ENCODE results near the gene RAB7B. TPM values are rescaled to one million over a fixed set of nuclear protein-coding genes. Genes with fewer than 3 reads are reported as not detected.
A peak's percentile ranks its signal among the peaks of the same experiment; 100 is the strongest.
"Not testable (repeated sequence)": the region's sequence is repeated elsewhere in the genome, so short reads cannot be mapped to it uniquely, and the experiment has no call there.

RAB7B gene
- total RNA-seq, 1 donor from 2014 or later, result not detected

DNA sequence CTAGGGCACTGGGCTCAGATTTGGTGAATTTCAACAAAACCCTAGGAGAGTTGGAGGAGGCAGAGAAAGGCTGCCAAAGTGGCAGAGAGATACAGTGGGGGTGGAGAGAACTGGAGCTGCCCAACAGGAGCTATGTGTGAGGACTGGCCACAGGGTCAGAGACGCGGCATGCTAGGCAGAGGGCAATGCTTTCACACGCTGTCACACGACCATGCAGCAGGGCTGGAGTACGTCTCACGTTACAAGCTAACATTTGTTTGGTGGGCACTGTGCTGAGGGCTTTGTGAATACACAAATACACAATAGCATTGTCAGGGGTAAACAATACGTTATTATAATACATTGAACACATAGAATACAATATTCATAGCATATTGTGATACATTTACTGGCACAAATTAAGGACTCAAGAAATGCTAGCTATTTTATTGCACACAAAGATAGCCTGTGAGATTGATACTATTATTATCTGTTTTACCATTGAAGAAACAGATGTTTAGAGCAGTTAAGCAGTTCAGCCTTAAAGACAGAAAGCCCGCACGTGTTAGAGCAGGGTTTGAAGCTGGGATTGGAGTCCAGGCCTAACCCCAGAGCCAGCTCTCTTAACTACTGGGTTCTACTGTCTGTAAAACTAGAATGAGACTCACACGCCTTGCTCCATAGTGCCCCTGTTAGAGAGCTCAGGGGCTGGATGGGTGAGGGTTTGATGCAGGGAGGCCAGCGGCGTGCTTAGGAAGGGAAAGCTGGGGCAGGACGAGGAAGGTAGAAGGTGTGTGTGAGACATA, 4.5 kb downstream of the RAB7B start:
- no peak for DNase-seq (ENCODE audit: low read depth in 2 of 2)

DNA sequence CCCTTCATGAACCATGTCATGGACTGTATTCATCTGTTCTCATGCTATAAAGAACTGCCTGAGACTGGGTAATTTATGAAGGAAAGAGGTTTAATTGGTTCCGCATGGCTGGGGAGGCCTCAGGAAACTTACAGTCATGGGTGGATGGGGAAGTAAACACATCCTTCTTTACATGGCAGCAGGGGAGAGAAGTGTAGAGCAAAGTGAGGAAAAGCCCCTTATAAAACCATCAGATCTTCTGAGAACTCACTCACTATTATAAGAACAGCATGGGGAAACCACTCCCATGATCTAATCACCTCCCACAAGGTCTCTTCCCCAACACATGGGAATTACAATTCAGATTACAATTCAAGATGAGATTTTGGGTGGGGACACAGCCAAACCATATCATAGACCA, 6.6 kb downstream of the RAB7B start:
- DNase-seq (ENCODE audit: low read depth in 2 of 2), result not testable (repeated sequence)

DNA sequence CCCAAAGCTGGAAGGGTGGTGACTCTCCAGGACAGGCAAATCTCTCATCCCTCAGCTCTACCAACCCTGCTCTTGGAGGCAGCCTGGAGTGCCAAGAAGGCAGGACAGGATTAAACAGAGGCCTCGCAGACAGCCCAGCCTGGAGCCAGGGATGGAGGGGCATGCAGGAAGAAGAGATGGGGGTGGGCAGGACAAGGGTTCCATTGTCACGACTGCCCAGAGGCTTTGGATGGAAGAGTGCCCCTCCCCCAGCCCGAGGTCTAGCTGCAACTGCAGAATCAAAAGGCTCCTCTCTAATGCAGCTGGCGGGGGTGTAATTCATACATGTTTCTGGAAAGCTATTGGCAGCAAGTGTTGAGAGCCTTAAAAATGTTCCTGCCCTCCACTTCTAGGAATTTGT, 8.8 kb downstream of the RAB7B start:
- DNase-seq (ENCODE audit: low read depth in 2 of 2), result no peak

DNA sequence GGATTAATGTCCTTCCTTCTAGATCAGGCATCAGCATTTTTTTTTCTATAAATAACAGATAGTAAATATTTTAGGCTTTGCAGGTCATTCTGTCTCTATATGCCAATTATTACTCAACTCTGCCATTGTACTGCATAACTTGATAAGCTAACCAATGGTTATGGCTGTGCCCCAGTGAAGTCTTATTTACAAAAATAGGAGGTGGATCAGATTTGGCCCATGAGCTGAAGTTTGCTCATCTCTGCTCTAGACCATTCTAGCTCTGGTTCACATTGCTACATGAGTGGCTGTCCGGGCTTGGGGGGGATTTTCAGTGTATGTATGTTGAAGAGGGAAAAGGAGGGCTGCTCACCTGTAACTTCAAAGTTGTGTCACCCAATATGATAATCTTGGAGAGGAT, 10.1 kb downstream of the RAB7B start:
- no peak for DNase-seq (ENCODE audit: low read depth in 2 of 2)

DNA sequence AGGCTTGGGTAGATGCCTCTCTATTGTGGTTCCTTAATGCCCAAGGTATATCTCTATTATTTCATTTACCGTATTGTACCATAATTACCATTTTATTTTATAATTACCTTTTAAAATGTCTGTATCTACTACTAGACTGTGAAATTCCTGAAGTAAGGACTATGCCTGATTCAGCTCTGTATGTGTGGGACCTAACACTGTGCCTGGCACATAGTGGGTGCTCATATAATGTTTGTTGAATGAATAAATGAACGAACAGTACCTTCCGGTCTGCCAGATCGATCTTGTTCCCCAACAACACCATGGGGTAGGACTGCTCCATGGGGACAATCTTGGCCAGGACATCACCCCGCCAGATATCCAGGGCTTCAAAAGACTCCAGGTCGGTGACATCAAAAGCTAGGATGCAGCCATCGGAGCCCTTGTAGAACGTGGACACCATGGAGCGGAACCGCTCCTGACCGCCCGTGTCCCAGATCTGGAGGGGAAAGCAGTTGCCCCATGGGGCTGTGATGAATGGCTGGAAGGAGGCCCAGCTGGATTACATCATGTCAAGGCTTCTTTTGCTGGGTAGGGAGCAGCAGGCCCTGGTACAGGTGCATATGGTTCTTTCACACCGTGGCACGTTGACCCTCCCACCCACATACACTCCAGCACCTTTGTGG, 10.8 kb downstream of the RAB7B start:
- no peak for DNase-seq (ENCODE audit: low read depth in 2 of 2)

DNA sequence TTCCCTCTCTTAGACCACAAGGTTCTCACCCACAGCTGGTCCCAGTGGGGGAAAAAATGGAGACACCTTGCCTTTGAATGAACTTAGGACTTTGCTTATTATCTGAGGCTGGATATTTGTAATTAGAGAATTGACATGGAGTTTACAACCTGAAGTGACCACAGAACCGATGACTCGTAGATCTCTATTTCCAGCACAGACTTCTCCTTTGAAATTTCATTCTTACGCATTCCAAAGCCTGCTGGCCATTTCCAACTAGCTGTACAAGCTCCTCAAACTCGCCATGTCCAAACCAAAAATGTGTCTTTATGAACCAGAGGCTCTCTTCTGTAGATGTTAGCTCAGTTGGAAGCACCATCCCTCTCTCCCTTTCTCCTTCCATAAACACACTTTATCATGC, 12.0 kb downstream of the RAB7B start:
- DNase-seq (ENCODE audit: low read depth in 2 of 2), result no peak

DNA sequence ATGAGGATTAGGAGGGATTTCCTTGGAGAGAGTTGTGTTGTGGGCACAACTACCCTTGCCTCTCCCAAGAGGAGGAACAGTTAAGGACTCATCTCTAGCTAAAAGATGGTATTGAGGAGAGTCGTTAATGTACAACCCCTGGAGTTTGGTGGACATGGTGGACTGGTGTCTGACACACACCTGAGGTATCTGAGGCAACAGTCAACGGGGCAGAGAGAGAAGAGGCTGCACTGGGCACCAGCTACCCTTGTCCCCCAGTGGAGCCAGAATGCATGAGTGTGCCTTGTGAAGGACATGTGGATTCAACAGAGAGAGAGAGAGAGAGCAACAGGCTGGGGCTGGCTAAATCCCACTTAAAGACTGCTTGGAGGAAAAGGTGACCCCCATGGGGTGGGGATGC, 13.0 kb downstream of the RAB7B start:
- DNase-seq (ENCODE audit: low read depth in 2 of 2), result no peak

DNA sequence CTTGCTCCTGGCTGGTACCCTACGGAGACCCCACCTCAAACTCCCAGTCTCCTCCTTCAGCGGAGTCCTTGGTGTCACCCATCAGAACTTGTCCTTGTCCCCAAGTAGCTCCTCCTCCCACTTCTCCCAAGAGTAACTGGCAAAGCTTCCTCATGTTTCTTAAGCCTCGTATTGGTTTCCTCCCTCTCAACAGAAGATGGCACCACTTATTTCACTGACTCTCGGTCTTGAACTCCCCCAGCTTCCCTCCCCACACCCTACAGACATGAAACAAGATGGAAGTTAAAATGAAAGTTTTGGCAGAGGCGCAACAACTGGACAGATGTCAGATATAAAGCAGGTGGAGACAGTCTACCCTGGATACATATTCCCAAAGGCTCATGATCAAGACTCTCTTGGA, 13.4 kb downstream of the RAB7B start:
- no peak for DNase-seq (ENCODE audit: low read depth in 2 of 2)

DNA sequence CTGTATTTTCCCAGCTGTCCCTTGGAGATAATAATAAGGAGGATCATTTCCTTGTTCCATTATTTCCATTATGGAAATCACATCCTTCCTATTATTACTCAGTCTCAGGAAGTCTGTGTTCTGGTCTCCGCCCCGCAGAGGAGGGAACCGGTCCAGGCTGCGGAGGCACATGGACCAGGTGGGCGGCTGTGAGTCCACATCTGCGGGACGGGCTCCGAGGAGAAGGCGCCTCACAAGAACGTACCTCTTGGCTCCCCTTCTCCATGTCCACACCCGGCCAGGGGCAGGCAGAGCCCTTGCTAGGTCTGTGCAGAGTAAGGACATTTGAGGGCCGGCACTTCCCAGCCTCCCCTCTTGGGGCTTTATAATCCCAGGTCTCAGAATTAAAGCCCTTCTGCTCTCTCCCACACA, 14.6 kb downstream of the RAB7B start:
- peak in 1 of 2 donors; percentile 59 for DNase-seq (ENCODE audit: low read depth in 2 of 2)

DNA sequence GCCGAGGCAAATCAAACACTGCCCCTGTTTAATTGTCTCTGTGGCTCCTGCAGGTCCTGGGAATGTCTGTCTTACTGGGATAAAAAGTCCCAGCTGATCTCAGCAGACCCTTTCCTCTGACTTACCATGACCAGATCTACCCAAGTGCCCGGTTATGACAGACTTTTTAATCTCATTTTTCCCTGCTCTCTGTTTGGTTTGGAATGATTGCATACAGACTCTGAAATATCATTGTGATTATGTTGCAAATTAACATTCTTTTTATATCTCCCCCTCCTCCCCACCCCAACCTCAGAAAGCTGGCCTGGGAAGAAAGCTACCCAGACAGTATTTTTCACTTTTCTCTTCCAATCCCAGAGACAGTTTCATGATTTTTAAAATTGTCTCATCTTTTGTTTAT, 16.3 kb downstream of the RAB7B start:
- DNase-seq (ENCODE audit: low read depth in 2 of 2), result no peak

DNA sequence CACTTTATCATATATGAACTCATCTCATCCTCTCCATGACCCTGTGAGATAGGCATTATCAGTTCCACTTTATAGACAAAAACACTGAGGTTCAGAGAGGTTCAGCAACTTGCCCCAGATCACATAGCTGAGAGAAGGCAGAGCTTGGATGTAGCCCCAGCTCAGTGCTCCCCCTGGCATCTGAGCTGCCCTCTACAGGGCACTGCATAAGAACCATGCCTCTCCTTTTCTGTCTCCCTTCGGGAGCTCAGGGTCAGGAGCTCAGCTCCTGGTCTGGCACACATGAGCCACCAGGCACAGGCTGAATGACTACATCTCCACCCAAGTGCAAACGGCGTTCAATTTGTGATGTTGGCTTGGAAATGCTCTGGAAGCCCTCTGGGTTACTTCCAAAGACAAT, 16.9 kb downstream of the RAB7B start:
- no peak for DNase-seq (ENCODE audit: low read depth in 2 of 2)

DNA sequence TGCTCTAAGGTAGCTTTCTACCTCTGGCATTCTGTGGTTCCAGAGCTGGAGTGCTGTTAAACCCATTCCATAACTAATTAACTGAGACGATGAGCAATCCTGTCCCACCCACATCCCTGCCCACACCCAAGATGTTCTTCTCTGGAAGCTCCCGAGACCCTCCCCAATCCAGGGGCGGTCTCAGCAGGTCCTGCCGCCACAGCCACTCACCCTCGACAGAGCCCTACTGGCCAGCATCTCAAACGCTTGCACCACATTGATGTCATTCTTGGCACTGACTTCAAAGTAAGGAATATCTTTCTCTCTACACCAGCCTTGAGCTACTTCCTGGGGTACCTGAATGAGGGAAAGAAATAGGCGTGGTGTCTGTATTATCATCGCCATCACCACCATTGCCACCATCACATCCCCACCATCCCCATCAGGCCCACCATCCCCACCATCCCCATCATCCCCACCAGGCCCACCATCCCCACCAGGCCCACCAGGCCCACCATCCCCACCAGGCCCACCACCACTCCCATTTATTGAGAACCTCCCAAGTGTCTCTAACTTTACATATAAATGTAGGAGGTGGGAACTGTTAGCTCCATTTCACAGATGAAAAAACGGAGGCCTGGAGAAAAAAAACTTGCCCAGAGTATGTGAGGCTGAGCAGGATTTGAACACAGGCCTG, 17.7 kb downstream of the RAB7B start:
- DNase-seq (ENCODE audit: low read depth in 2 of 2), result no peak

DNA sequence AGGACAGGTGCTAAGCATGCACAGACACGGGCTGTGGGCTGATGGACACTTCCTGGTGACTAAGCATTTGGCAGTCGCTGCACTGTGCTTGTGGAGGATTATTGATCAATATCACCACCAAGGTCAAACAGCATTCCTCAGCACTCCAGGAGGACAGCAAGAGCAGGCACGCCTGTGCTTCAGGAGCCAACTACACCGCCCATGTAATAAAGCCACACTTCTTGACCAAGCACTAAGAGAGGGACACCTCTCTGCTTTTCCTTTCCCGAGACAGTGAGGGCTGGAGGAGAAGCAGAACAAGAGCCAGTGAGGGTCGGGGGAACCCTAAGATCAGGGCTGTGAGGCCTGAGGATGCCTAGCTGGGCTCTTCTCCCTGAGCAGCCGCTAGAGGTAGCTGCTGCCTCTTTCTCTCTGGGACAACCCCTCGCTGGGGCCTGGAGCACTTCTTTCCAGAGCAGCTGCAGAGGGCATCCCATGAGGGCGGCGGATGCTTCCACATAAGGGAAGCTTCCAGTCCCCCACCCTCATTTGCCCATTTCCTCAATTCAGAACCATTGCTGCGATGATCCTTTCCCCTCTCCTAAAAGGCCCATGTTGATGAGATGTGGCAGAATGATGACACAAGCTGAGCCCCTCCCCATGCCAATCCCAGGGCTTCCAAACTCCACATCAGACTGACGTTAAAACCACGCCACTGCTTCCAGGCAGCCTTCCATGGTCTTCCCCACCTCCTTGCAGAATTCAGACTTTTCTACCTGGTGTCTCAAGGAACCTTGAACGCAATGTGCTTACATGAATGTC, 19.1 kb downstream of the RAB7B start:
- DNase-seq (ENCODE audit: low read depth in 2 of 2), result peak; percentile 64 to 72

DNA sequence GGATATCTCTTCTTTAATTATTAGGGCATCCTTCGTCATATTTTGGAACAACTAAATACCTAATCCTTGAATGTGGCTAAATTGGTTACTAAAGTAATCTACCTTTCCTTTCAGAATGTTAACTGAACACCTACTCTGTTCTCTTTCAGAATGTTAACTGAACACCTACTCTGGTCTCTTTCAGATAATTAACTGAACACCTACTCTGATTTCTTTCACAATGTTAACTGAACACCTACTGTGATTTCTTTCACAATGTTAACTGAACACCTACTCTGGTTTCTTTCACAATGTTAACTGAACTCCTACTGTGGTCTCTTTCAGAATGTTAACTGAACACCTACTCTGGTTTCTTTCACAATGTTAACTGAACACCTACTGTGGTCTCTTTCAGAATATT, 21.9 kb downstream of the RAB7B start:
- no peak for DNase-seq (ENCODE audit: low read depth in 2 of 2)

DNA sequence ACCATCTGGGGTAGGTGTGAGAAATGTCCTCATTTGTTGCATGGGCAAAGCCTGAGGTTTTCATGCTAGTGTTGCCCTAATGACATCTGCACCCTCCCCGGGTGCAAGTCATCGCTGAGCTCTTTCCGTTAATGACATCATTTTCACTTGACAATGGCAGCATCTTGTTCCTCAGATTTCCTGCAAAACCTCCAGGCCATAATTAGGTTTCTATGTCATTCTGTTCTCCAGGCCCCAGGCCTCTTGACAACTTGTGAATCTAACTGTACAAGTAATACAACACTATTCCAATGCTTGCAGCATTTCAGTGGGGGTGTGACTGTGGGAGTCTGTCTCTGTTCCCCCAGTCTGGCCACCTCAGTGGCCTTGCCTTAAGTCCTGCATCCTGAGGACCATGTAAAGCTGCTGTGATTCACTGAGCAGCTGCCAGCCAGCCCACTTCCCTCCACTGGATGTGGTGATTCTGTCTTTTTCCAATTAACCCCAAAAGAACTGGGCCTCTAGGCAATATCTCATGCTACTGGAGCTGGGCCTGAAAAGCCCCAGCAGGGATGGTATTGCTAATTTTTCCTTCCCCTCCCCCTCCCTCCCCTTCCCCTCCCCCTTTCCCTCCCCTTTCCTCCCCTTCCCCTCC, 22.8 kb downstream of the RAB7B start:
- peak in 1 of 2 donors; percentile 76 for DNase-seq (ENCODE audit: low read depth in 2 of 2)

DNA sequence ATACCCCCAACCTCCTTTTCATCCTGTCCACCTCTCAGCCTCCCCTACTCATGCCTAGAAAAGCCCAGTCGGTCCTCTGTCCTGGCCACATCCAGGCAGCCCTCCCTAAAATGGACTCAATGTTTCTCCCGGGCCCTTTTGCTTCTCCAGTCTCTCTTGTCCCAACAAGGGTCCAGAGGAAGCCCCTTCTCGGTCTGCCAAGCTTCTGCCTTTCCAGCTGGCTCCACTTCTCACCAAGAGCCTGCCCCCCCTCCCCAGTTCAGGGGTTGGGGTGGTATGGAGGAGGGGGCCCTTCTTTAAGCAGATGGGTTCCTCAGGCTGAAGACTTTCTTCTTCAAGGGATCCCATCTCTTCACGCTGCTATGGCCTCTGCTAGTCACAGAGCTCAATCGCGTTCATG, 23.9 kb downstream of the RAB7B start:
- no peak for DNase-seq (ENCODE audit: low read depth in 2 of 2)

DNA sequence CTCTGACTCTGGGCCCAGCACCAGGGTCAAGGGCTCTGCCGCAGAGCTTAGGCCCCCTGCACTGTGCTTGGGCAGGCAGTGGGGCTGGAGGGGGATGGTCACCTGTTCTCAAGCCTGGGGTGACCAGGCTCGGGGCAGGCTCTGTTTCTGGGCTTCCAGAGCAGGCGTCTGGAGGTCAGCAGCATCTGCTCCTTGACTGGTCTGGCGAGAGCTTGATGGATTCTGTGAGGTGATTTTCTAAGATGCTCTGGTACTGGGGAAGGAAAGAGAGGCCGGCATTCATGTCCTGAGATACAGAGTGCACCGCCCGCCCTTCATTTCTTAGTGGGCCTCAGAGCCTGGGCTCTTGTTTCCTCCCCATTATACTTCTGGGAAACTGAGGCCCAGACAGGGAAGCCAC, 24.5 kb downstream of the RAB7B start:
- no peak for DNase-seq (ENCODE audit: low read depth in 2 of 2)

DNA sequence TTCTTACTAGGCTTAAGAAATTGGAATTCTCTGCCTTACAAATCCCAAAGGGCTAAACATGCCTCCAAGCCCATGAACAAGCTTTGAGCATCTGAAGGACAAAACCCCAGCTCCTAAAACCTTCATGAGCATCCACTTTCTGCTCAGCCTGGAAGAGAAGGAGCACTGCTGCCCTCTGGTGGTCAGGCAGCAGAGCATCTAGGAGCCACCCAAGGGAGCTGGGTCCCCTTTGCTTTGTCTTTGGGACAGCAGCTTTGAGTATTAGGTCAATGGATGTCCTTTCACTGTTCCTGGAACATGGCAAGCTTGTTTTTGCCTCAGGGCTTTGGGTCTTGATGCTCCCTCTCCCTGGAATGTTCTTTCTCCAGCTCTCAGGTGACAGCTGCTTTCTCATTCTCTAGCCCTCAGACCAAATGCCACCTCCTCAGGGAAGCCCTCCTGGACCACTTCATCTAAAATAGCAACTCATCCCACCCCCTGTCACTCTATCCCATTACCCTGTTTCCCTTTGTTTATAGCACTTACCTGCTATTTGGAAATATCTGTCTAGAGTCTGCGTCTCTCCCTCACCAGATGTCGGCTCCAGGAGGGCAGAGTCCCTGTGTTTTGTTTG, 25.7 kb downstream of the RAB7B start:
- peak; percentile 83 to 87 for DNase-seq (ENCODE audit: low read depth in 2 of 2)

DNA sequence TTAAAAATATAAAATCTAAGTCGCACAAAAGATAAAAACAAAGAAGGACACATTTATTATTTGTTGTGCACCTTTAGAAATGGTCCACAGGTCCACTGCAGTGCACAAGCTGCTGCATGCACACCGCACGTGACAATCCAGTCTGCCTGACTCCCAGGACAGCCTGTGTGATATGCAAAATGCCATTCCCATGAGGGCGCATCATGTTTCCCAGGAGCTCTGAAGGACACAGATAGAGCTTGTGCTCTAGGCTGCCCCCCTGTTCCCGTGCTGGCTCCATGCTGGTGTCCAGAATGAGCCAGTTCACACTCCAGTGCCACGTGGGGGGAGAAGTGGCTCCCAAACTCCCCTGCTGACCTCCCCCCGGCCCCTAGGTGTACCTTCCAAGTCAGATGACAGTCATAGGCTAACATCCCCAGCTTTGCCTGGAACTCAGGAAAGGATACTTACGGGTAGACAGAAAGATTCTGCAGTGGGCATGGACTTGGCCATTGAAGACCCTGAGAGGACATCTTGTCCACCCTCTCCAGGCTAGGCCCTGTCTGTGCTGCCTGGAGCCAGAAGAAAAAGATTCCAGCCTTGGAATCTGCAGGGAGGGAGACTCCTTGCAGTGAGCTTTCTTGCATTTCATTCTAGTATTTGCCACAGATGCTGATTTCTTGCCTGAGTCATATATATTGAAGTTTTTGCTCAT, 26.3 kb downstream of the RAB7B start:
- DNase-seq (ENCODE audit: low read depth in 2 of 2), result no peak

DNA sequence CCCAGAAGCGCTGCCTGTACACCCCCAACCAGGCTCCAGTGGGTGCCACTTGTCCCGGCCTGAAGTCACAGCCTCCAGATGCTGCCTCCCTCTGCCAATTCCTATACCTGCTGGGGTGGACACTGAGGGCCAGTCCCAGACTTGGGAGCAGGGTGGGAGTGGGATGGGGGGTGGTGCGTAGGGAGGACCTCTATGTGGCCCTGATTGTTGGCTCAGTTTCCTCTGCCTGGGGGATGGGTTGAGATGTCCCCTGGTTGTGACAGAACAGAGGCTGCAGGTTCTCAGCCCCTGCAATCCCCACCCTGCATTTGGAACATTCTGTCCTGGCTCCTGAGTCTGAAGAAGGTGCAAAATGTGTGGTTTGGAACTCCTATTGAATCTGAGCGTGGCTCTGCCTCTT, 27.2 kb downstream of the RAB7B start:
- DNase-seq (ENCODE audit: low read depth in 2 of 2), result no peak

Measured in lung microvascular endothelial cell (primary cell).